Heart right ventricle (tissue), 16 donors: ENCODE data around the gene SKI. TPM values are rescaled to one million over a fixed set of nuclear protein-coding genes. Genes with fewer than 3 reads are reported as not detected.

Experiments
- ATAC-seq, 8 donors: fragments of 200-7000 bp; cut with Tn5 transposase; one replicate each; pipeline ENCODE4 v1.9.1; 2020; ENCODE audit warnings: mild to moderate bottlenecking in 8 of 8, moderate library complexity in 8 of 8, moderate number of reproducible peaks in 1 of 8
- DNase-seq, 2 donors: peaks; one replicate each; pipeline ENCODE4 v3.0.0-alpha.2; 2020
- H3K27ac ChIP-seq, 10 donors: fragments of 200-600 bp; sonication (generic) in 2 of 10; one replicate each; pipeline versions ENCODE4 v1.5.0 to v1.8.0; 2020 to 2022; ENCODE audit warnings: mild to moderate bottlenecking in 3 of 10
- H3K27me3 ChIP-seq, 7 donors: fragments of 200-600 bp; one replicate each; pipeline ENCODE4 v1.8.0; 2021 to 2022; ENCODE audit warnings: mild to moderate bottlenecking in 2 of 7
- H3K36me3 ChIP-seq, 9 donors: fragments of 200-600 bp; sonication (generic) in 1 of 9; one replicate each; pipeline versions ENCODE4 v1.5.0 to v1.8.0; 2020 to 2022; ENCODE audit warnings: mild to moderate bottlenecking in 2 of 9
- H3K4me1 ChIP-seq, 9 donors: fragments of 200-600 bp; sonication (generic) in 1 of 9; one replicate each; pipeline versions ENCODE4 v1.5.0 to v1.8.0; 2020 to 2022; ENCODE audit warnings: mild to moderate bottlenecking in 4 of 9
- H3K4me3 ChIP-seq, 10 donors: fragments of 200-600 bp; sonication (generic) in 2 of 10; one replicate each; pipeline versions ENCODE4 v1.5.0 to v1.8.0; 2020 to 2022; ENCODE audit warnings: mild to moderate bottlenecking in 7 of 10, moderate library complexity in 2 of 10
- H3K9me3 ChIP-seq, 11 donors: fragments of 200-600 bp in 10 of 11; sonication (generic) in 2 of 11; one replicate each; pipeline versions ENCODE4 v1.5.0 to v1.8.0; 2013 to 2022; ENCODE audit warnings: mild to moderate bottlenecking in 2 of 11, control low read depth in 1 of 11, moderate library complexity in 1 of 11
- CTCF ChIP-seq, 9 donors: fragments of 200-600 bp; sonication (generic) in 2 of 9; IDR thresholded peaks; one replicate each; pipeline versions ENCODE4 v1.5.0 to v1.8.0; 2021 to 2022; ENCODE audit warnings: antibody characterized with exemption in 9 of 9, mild to moderate bottlenecking in 5 of 9, moderate library complexity in 1 of 9
- WGBS, 2 donors: extraction: QIAGEN DNeasy Blood & Tissue Kit; methylation state at CpG; one replicate each; pipeline ENCODE4 v1.1.7; 2013; ENCODE audit warnings: inconsistent platforms in 1 of 2; 5-methylcytosine and 5-hydroxymethylcytosine counted together
- intact Hi-C, 10 donors: fragments of 100-400 bp; cut with DNase I; formaldehyde crosslinking; loops; one replicate each; pipeline versions ENCODE4 v1.11.1 to v1.14.2; 2022
- polyA plus RNA-seq, 2 donors: library from polyadenylated mRNA; stranded (reverse); fragments of 200-250 nt; gene quantifications; one replicate each; pipeline ENCODE4 v1.2.3, GENCODE V29; 2013
- total RNA-seq, 10 donors: library from RNA; stranded (reverse); fragmentation: NEBNext Ultra II Directional in 3 of 10; extraction: Animal tissue kit (Norgen Biotek cat#: 25700) in 3 of 10; gene quantifications; one replicate each; pipeline versions ENCODE4 v1.2.1 to v1.2.4, GENCODE V29; 2021 to 2023
- donor health status: Arrhythmogenic right ventricular cardiomyopathy.
- donor health status: ischemic (EF 13 %, LVEDD 7.1; RV severe dilation, severe dysfunction).
- donor health status: healthy with polysubstance abuse.
- donor health status: DM: no; HTN: yes; CAD: no.
- donor health status: DM: no; HTN: no; CAD: no.
- donor health status: ischemic (EF 25% LVEDD 6.9; RV normal size, moderate dysfunction).
- donor health status: ischemic (EF 25% LVEDD 5.7; RV mildly dilated, moderate dysfunction).
- donor health status: healthy.
- donor health status: DM: yes; HTN: yes; CAD: no.
- donor health status: Ischemic cardiomyopathy.
- donor health status: ischemic (EF 35%, LVEDD 5.7; RV mildly dilated, moderate dysfunction).
- donor health status: nonischemic (EF 11% LVEDD 7.7; RV severe dilation, severe dysfunction).
- donor health status: DM: yes; HTN: yes; CAD: no.
- donor health status: PGD.
- donor health status: ischemic (EF 29% LVEDD 5.4; RV normal size, mild dysfunction).
- donor health status: nonischemic (EF 23%, LVEDD 6.1; RV moderate dilation, normal function).

The SKI gene
- total and polyA plus RNA-seq, 12 donors: 13.8 to 50.9 (median 35.6) TPM

DNA sequence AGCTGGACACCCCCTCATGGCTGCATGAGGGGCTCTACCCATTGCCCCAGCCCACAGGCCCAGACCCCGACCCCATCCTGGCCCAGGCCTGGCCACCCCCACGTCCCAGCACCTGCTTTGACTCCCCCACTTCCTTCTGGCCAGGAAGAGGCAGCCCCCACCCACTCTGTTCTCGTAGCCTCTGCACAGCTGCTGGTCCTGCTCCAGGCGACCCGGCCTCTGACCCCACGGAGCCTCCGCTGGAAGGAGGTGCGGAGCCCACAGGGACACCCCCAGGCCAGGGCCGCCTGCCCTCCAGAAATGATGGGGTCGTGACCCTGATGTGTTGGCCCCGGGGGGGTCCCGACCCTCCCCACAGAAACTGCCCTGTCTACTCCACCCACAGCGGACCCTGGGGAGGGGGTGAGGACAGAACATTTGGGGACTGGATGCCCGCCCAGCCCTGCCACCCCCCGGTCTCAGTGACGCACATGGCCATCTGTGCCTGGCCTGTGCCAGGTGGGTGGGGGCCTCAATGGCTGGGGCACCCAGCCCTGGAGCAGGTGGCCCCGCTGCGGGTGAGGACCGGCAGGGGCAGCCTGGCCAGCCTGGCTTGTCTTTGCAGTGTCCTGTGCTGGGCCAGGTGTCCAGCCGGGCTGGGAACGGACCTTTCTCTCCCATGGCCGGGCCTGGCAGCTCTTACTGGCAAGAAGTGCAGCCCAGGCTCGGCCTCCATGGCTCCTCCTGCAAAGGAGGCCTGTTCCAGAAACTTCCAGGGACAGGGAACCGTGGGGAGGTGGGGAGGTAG, 84.6 kb downstream of the SKI start:
- no peak for TF ChIP-seq CTCF (IDR thresholded peaks at IDR 0.05)
- intact Hi-C loops: loop anchor here in 9 of 10 donors (2.0 to 10.0 kb wide), 6 partner anchors 72 to 118 kb away; partner anchors contain the start of gene FAAP20 (in 4 of the 9)
- ATAC-seq (peak in 6 of 8 donors; percentile 1 to 16 (median 6)), DNase-seq (no peak)
- H3K9me3 ChIP-seq: no peaks in the 10 kb centered on the region
- H3K27me3 ChIP-seq: peaks cover 0 to 20% (median 0%) of the 10 kb centered on the region in 7 donors
- H3K4me3 ChIP-seq: no peak overlapping the region
- 49 to 61% methylated on average over 24 of the region's 24 CpGs for WGBS, 2 donors
- H3K27ac ChIP-seq: peak overlapping the region; percentile 53 to 96 (median 91)
- peaks cover 34 to 78% (median 54%) of the 10 kb centered on the region in 9 donors for H3K4me1 ChIP-seq
- H3K36me3 ChIP-seq: peaks cover 0 to 23% (median 14%) of the 10 kb centered on the region in 9 donors

- intact Hi-C loops: loop anchor here (2.0 to 10.0 kb wide), 7 partner anchors 71 to 119 kb away; partner anchors contain the start of gene FAAP20 (in 4 of the 10)
- peak overlapping the region; percentile 82 to 96 (median 91) for H3K27ac ChIP-seq
- peak in 3 of 8 donors; percentile 0 to 4 (median 3) for ATAC-seq
- WGBS, 2 donors: 57 to 66% methylated on average over 18 of the region's 18 CpGs
- peaks cover 38 to 88% (median 59%) of the 10 kb centered on the region in 9 donors for H3K4me1 ChIP-seq
- H3K4me3 ChIP-seq: peak overlapping the region in 9 of 10 donors; percentile 55 to 80 (median 69)
- TF ChIP-seq CTCF (IDR thresholded peaks at IDR 0.05): no peak
- peaks cover 0 to 12% (median 3%) of the 10 kb centered on the region in 9 donors for H3K36me3 ChIP-seq
- H3K9me3 ChIP-seq: no peaks in the 10 kb centered on the region
- peaks cover 0 to 20% (median 0%) of the 10 kb centered on the region in 7 donors for H3K27me3 ChIP-seq
- no peak for DNase-seq
These were observed 85.6 kb downstream of the SKI start for GRCh38 chr1:2313651-2314261.

- Histone ChIP-seq H3K36me3 (peaks cover 0 to 7% (median 0%) of the 10 kb centered on the region in 9 donors), H3K4me1 (peaks cover 40 to 94% (median 64%) of the 10 kb centered on the region in 9 donors), H3K9me3 (no peaks in the 10 kb centered on the region), H3K4me3 (peak overlapping the region; percentile 45 to 80 (median 68)), H3K27ac (peak overlapping the region; percentile 82 to 96 (median 91)), H3K27me3 (peaks cover 0 to 20% (median 0%) of the 10 kb centered on the region in 7 donors)
- WGBS, 2 donors: 9 to 10% methylated on average over 54 of the region's 54 CpGs
- ATAC-seq: peak; percentile 17 to 47 (median 30)
- TF ChIP-seq CTCF (IDR thresholded peaks at IDR 0.05): no peak
- intact Hi-C loops: loop anchor here (2.0 to 10.0 kb wide), 7 partner anchors 70 to 120 kb away; partner anchors contain the start of gene FAAP20 (in 4 of the 10)
- peak; percentile 73 to 77 for DNase-seq
These were observed 86.2 kb downstream of the SKI start for GRCh38 chr1:2314273-2314802.
